WTC11 (cell line): Measurements from ENCODE around the gene FLNA.

Experiments
- TF ChIP-seq, protein P1 (sequence below): fragments of 200-600 bp; IDR thresholded peaks from 2 replicates; pipeline ENCODE4 v1.8.0; 2022; ENCODE audit warnings: antibody characterized with exemption
- TF ChIP-seq, protein P2 (sequence below): sonication (generic); formaldehyde crosslinking; IDR thresholded peaks from 2 replicates; pipeline ENCODE4 v1.8.1; 2023; ENCODE audit warnings: mild to moderate bottlenecking, missing genetic modification reagents, moderate library complexity

DNA sequence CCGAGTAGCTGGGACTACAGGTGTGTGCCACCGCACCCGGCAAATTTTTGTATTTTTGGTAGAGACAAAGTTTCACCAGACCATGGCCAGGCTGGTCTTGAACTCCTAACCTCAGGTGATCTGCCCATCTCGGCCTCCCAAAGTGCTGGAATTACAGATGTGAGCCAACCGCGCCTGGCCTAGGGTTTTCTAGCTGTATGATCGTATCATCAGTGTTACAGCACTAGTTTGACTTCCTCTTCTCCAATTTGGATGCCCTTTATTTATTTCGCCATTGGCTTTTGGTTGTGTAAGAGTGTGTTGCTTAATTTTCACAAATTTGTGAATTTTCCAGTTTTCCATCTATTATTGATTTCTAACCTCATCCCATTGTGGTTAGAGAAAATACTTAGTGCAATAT is 73.6 kb downstream of the FLNA start:
- TF ChIP-seq, protein P1, sequence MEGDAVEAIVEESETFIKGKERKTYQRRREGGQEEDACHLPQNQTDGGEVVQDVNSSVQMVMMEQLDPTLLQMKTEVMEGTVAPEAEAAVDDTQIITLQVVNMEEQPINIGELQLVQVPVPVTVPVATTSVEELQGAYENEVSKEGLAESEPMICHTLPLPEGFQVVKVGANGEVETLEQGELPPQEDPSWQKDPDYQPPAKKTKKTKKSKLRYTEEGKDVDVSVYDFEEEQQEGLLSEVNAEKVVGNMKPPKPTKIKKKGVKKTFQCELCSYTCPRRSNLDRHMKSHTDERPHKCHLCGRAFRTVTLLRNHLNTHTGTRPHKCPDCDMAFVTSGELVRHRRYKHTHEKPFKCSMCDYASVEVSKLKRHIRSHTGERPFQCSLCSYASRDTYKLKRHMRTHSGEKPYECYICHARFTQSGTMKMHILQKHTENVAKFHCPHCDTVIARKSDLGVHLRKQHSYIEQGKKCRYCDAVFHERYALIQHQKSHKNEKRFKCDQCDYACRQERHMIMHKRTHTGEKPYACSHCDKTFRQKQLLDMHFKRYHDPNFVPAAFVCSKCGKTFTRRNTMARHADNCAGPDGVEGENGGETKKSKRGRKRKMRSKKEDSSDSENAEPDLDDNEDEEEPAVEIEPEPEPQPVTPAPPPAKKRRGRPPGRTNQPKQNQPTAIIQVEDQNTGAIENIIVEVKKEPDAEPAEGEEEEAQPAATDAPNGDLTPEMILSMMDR = no peak
- TF ChIP-seq, protein P2, sequence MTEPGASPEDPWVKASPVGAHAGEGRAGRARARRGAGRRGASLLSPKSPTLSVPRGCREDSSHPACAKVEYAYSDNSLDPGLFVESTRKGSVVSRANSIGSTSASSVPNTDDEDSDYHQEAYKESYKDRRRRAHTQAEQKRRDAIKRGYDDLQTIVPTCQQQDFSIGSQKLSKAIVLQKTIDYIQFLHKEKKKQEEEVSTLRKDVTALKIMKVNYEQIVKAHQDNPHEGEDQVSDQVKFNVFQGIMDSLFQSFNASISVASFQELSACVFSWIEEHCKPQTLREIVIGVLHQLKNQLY (CRISPR knock-in tag) = no peak
